IMR-90 (cell line): ENCODE data around the gene SAMD10. TPM values are rescaled to one million over a fixed set of nuclear protein-coding genes. Genes with fewer than 3 reads are reported as not detected.
A peak's percentile ranks its signal among the peaks of the same experiment; 100 is the strongest.

Source experiments
- ATAC-seq: fragments of 200-7000 bp; cut with Tn5 transposase; 2 replicates; pipeline ENCODE4 v1.9.1; 2020; ENCODE audit warnings: low read depth, mild to moderate bottlenecking, moderate library complexity
- BruUV-seq: library from RNA; stranded (reverse); fragments of 400-500 nt; replicated peaks from 2 replicates; lab custom pipeline; 2021; lab: Mats Ljungman, UMichigan
- CTCF ChIA-PET: fragments of 300-600 bp; formaldehyde crosslinking; extraction: SDS; loops from one replicate; lab custom pipeline; 2021; ENCODE audit warnings: antibody characterized with exemption; lab: Yijun Ruan, JAX
- POLR2A ChIA-PET: fragments of 300-600 bp; sonication (Branson Sonifier 250); formaldehyde crosslinking; loops from one replicate; lab custom pipeline; 2022; ENCODE audit warnings: antibody characterized with exemption; ENCODE audit not compliant: unreplicated experiment; lab: Charles Lee
- DNase-seq: peaks from one replicate; pipeline ENCODE4 v3.0.0; 2013
- H2AFZ ChIP-seq: replicated peaks from 2 replicates; pipeline ENCODE3; 2013; ENCODE audit warnings: low read length, mild to moderate bottlenecking; ENCODE audit not compliant: poor library complexity
- H2AK5ac ChIP-seq: 2 replicates; pipeline ENCODE4 v1.6.1; 2013; ENCODE audit warnings: low read depth, low read length, inconsistent platforms
- H2AK9ac ChIP-seq: replicated peaks from 2 replicates; pipeline ENCODE3; 2013; ENCODE audit warnings: mild to moderate bottlenecking, low read depth, low read length, moderate library complexity; ENCODE audit not compliant: poor library complexity
- H2BK120ac ChIP-seq: 2 replicates; pipeline ENCODE4 v1.6.1; 2013; ENCODE audit warnings: low read depth, low read length, inconsistent platforms
- H2BK15ac ChIP-seq: 3 replicates; pipeline ENCODE4 v1.6.1; 2013; ENCODE audit warnings: low read depth, low read length, inconsistent platforms
- H2BK20ac ChIP-seq: 2 replicates; pipeline ENCODE4 v1.6.1; 2013; ENCODE audit warnings: low read depth, mild to moderate bottlenecking, inconsistent platforms, low read length, moderate library complexity
- H2BK5ac ChIP-seq: 2 replicates; pipeline ENCODE4 v1.6.1; 2013; ENCODE audit warnings: mild to moderate bottlenecking, low read depth, low read length, inconsistent platforms; ENCODE audit not compliant: poor library complexity, severe bottlenecking
- H3K14ac ChIP-seq: replicated peaks from 2 replicates; pipeline ENCODE4 v1.6.1; 2013; ENCODE audit warnings: low read depth, low read length, inconsistent platforms
- H3K18ac ChIP-seq: 2 replicates; pipeline ENCODE4 v1.6.1; 2013; ENCODE audit warnings: low read depth, low read length, control low read depth
- H3K23ac ChIP-seq: 2 replicates; pipeline ENCODE4 v1.6.1; 2013; ENCODE audit warnings: low read depth, low read length, inconsistent platforms
- H3K27ac ChIP-seq: 2 replicates; pipeline ENCODE4 v1.5.1; 2013; ENCODE audit warnings: mild to moderate bottlenecking, control low read depth, low read length; ENCODE audit not compliant: insufficient read depth
- H3K27me3 ChIP-seq: 2 replicates; pipeline ENCODE4 v1.6.1; 2013; ENCODE audit warnings: low read length; ENCODE audit not compliant: control insufficient read depth, insufficient read depth
- H3K36me3 ChIP-seq: 2 replicates; pipeline ENCODE4 v1.6.1; 2013; ENCODE audit warnings: low read length, mixed read lengths; ENCODE audit not compliant: control insufficient read depth, insufficient read depth
- H3K4ac ChIP-seq: 2 replicates; pipeline ENCODE4 v1.6.1; 2013; ENCODE audit warnings: low read depth, low read length, inconsistent platforms
- H3K4me1 ChIP-seq: 2 replicates; pipeline ENCODE4 v1.6.1; 2013; ENCODE audit warnings: low read length, mixed read lengths; ENCODE audit not compliant: control insufficient read depth, insufficient read depth
- H3K4me2 ChIP-seq: 2 replicates; pipeline ENCODE4 v1.6.1; 2013; ENCODE audit warnings: low read depth, mild to moderate bottlenecking, control low read depth, low read length, moderate library complexity
- H3K4me3 ChIP-seq: 2 replicates; pipeline ENCODE4 v1.5.1; 2013; ENCODE audit warnings: low read depth, mild to moderate bottlenecking, control low read depth, low read length, moderate library complexity; ENCODE audit not compliant: insufficient read depth
- H3K56ac ChIP-seq: 2 replicates; pipeline ENCODE4 v1.6.1; 2013; ENCODE audit warnings: low read length, inconsistent platforms; ENCODE audit not compliant: insufficient read depth; ENCODE audit errors: extremely low read depth
- H3K79me1 ChIP-seq, 2 experiments: 2 replicates each; pipeline ENCODE4 v1.6.1; 2013; ENCODE audit warnings: low read length in 2 of 2, inconsistent platforms in 1 of 2, low read depth in 1 of 2
- H3K9ac ChIP-seq: 2 replicates; pipeline ENCODE4 v1.6.1; 2013; ENCODE audit warnings: low read depth, low read length, control low read depth
- H3K9me1 ChIP-seq: 2 replicates; pipeline ENCODE4 v1.6.1; 2013; ENCODE audit warnings: low read length, inconsistent platforms; ENCODE audit not compliant: insufficient read depth
- H3K9me3 ChIP-seq: 2 replicates; pipeline ENCODE4 v1.6.1; 2013; ENCODE audit warnings: low read length; ENCODE audit not compliant: control insufficient read depth, insufficient read depth
- H4K20me1 ChIP-seq: 2 replicates; pipeline ENCODE4 v1.6.1; 2013; ENCODE audit warnings: low read length, inconsistent platforms; ENCODE audit not compliant: insufficient read depth
- H4K5ac ChIP-seq: 2 replicates; pipeline ENCODE4 v1.6.1; 2013; ENCODE audit warnings: mild to moderate bottlenecking, low read depth, low read length, control low read depth
- H4K8ac ChIP-seq, 2 experiments: 2 replicates each; pipeline ENCODE4 v1.6.1; 2013; ENCODE audit warnings: low read depth in 2 of 2, low read length in 2 of 2, control low read depth in 1 of 2, inconsistent platforms in 1 of 2
- H4K91ac ChIP-seq: 2 replicates; pipeline ENCODE4 v1.6.1; 2013; ENCODE audit warnings: low read depth, low read length, inconsistent platforms; ENCODE audit not compliant: insufficient read depth
- BHLHE40 ChIP-seq: fragments of 150-350 bp; IDR thresholded peaks from 2 replicates; pipeline ENCODE4 v1.6.1; 2016; ENCODE audit warnings: mild to moderate bottlenecking, low read depth, low read length
- CEBPB ChIP-seq: IDR thresholded peaks from 2 replicates; pipeline ENCODE4 v1.6.1; 2012; ENCODE audit warnings: low read depth, low read length, improper control_type of control experiment
- CHD1 ChIP-seq: IDR thresholded peaks from 2 replicates; pipeline ENCODE4 v1.6.1; 2012; ENCODE audit warnings: low read depth, low read length, improper control_type of control experiment
- MAFK ChIP-seq: IDR thresholded peaks from 2 replicates; pipeline ENCODE4 v1.6.1; 2012; ENCODE audit warnings: low read depth, low read length, improper control_type of control experiment
- MAZ ChIP-seq: IDR thresholded peaks from 2 replicates; pipeline ENCODE4 v1.6.1; 2012; ENCODE audit warnings: low read depth, mild to moderate bottlenecking, low read length, improper control_type of control experiment, moderate library complexity, borderline replicate concordance
- MXI1 ChIP-seq: IDR thresholded peaks from 2 replicates; pipeline ENCODE4 v1.6.1; 2012; ENCODE audit warnings: low read depth, mild to moderate bottlenecking, low read length, moderate library complexity, borderline replicate concordance
- NFE2L2 ChIP-seq: fragments of 150-350 bp; IDR thresholded peaks from 2 replicates; pipeline ENCODE4 v1.6.1; 2016; ENCODE audit warnings: low read depth, mild to moderate bottlenecking, low read length
- POLR2A ChIP-seq: IDR thresholded peaks from 2 replicates; pipeline ENCODE4 v1.6.1; 2012; ENCODE audit warnings: mild to moderate bottlenecking, low read depth, low read length
- RAD21 ChIP-seq: IDR thresholded peaks from 2 replicates; pipeline ENCODE4 v1.6.1; 2012; ENCODE audit warnings: low read length, improper control_type of control experiment
- SMC3 ChIP-seq: fragments of 150-350 bp; IDR thresholded peaks from 2 replicates; pipeline ENCODE4 v1.6.1; 2016; ENCODE audit warnings: low read depth, mild to moderate bottlenecking, antibody characterized with exemption, low read length, moderate library complexity
- WGBS, 2 experiments: methylation state at CpG; one replicate each; pipeline versions ENCODE4 v1.1.5 to v1.1.7; 2013; ENCODE audit warnings: missing lambda C conversion rate in 2 of 2; ENCODE audit not compliant: insufficient read length in 1 of 2; ENCODE audit errors: extremely low coverage in 2 of 2; 5-methylcytosine and 5-hydroxymethylcytosine counted together
- dilution Hi-C: fragments of 300-500 bp; cut with HindIII; formaldehyde crosslinking; loops from one replicate; pipeline ENCODE4 v1.14.3; 2018; ENCODE audit warnings: low sequenced_read_pairs; ENCODE audit not compliant: unreplicated experiment
- in situ Hi-C: fragments of 300-500 bp; cut with MboI; formaldehyde crosslinking; loops from 3 replicates; pipeline ENCODE4 v1.14.3; 2019; ENCODE audit warnings: low sequenced_read_pairs, inconsistent platforms, mixed read lengths
- intact Hi-C: fragments of 100-400 bp; cut with micrococcal nuclease; formaldehyde crosslinking; loops from 2 replicates; pipeline ENCODE4 v1.10.0; 2022
- polyA plus RNA-seq, 3 experiments: library from polyadenylated mRNA; depleted of rRNA; stranded (reverse); fragments of >200 nt; gene quantifications; 2 replicates each; pipeline ENCODE4 v1.2.3, GENCODE V29; 2012; ENCODE audit warnings: low replicate concordance in 1 of 3
- total RNA-seq: library from RNA; depleted of rRNA; stranded (reverse); fragments of >200 nt; gene quantifications from 2 replicates; pipeline ENCODE4 v1.2.3, GENCODE V29; 2012
- TF ChIP-seq, protein P1 (sequence below): fragments of 150-350 bp; IDR thresholded peaks from 2 replicates; pipeline ENCODE4 v1.6.1; 2016; ENCODE audit warnings: low read depth, mild to moderate bottlenecking, low read length, moderate library complexity, borderline replicate concordance
- TF ChIP-seq, protein P2 (sequence below): conservative IDR thresholded peaks from 2 replicates; pipeline ENCODE4 v1.5.1; 2012; ENCODE audit warnings: mild to moderate bottlenecking, low read depth, low read length, improper control_type of control experiment
- TF ChIP-seq, protein P3 (sequence below): fragments of 150-350 bp; IDR thresholded peaks from 2 replicates; pipeline ENCODE4 v1.6.1; 2017; ENCODE audit warnings: mild to moderate bottlenecking, antibody characterized with exemption, low read length, low read depth

Gene SAMD10
- total and polyA plus RNA-seq, 2 of the 4 experiments (the other 2 are of a cell fraction): 0.54 to 4.1 TPM

DNA sequence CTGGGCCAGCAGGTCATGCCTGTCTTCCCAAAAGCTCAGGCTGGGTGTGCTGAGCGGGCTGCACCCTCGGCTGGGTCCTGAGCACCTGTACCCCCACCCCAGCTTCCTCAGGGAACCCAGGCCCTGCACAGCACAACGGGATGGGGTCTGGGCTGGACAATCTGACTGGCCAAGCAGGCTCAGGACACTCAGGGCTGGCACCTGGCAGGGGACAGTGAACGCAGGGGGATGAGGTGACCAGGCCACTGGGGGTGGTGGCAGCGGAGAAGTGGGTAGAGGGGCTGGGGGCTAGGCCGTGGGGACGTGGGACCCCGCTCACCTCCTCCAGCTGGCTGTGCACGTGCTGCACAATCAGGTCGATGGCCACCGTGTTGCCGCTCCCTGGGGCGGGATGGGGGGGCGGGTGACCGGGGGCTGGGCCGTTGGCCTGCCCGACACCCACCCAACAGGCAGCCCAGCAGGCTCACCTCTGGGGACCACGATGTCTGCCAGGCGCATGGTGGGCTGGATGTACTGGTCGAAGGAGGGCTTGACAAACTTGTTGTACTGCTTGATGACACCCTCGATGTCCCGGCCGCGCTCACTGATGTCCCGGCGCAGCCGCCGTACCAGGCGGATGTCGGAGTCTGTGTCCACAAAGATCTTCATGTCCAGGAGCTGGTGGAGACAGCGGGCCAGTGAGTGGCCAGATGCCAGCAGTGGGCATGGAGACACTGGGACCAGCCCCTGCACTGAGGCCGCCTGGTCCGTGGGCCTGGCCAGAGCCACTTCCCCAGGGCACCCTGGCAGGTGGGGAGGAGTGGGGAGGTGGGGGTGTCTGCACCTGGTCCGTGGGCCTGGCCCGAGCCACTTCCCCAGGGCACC lies 35.1 kb downstream of the SAMD10 start (continued):
- TF ChIP-seq CHD1 (no peak), POLR2A (no peak)

DNA sequence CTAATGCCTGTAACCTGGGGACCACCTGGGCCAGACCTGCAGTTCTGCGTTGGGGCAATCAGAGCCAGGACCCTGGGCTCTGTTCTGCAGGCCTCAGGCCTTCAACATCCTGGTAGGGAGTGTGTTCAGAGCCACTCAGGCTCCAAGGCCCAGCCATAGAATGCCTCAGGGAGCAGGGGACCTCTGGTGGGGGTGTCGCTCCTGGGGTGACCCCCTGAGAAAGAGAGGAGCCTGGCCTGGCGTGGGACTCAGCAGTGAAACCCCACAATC lies 35.7 kb downstream of the SAMD10 start:
- BruUV-seq: no TSS peak
- H2AK9ac ChIP-seq: peak overlapping the region; percentile 10
- dilution Hi-C loops (no loop called here), intact Hi-C loops (no loop called here), in situ Hi-C loops (no loop called here)
- ChIA-PET CTCF (no interaction called here), POLR2A (no interaction called here)
- peaks cover 16 to 78% of the 10 kb centered on the region in 2 experiments for H3K79me1 ChIP-seq
- H2BK120ac ChIP-seq: no peak overlapping the region
- no peak overlapping the region for H2BK5ac ChIP-seq
- no peak overlapping the region for H4K5ac ChIP-seq
- H3K27ac ChIP-seq: no peak overlapping the region
- ATAC-seq (no peak), DNase-seq (no peak)
- H4K20me1 ChIP-seq: peaks cover 93% of the 10 kb centered on the region
- H2BK20ac ChIP-seq: no peak overlapping the region
- WGBS, 2 experiments: no CpG with 5 or more reads among the region's 3 CpGs
- H3K4me3 ChIP-seq: no peak overlapping the region
- no peak overlapping the region for H2BK15ac ChIP-seq
- H2AFZ ChIP-seq: no peak overlapping the region
- H3K14ac ChIP-seq: no peak overlapping the region
- no peak overlapping the region for H2AK5ac ChIP-seq
- H3K56ac ChIP-seq: no peak overlapping the region
- no peak overlapping the region for H3K23ac ChIP-seq
- H3K9me1 ChIP-seq: peaks cover 9% of the 10 kb centered on the region
- no peaks in the 10 kb centered on the region for H3K9me3 ChIP-seq
- H3K27me3 ChIP-seq: no peaks in the 10 kb centered on the region
- no peak overlapping the region for H4K8ac ChIP-seq
- no peak overlapping the region for H4K91ac ChIP-seq
- H3K4ac ChIP-seq: no peak overlapping the region
- no peak overlapping the region for H3K18ac ChIP-seq
- peaks cover 52% of the 10 kb centered on the region for H3K36me3 ChIP-seq
- H3K4me1 ChIP-seq: peaks cover 2% of the 10 kb centered on the region; the same call in 1 of the 2 replicates
- no peak overlapping the region for H3K4me2 ChIP-seq
- H3K9ac ChIP-seq: no peak overlapping the region
- TF ChIP-seq RAD21 (no peak), MAFK (no peak), CHD1 (no peak), SMC3 (no peak), MAZ (no peak), MXI1 (no peak), CEBPB (no peak), BHLHE40 (no peak), NFE2L2 (no peak)
- TF ChIP-seq, protein P1, sequence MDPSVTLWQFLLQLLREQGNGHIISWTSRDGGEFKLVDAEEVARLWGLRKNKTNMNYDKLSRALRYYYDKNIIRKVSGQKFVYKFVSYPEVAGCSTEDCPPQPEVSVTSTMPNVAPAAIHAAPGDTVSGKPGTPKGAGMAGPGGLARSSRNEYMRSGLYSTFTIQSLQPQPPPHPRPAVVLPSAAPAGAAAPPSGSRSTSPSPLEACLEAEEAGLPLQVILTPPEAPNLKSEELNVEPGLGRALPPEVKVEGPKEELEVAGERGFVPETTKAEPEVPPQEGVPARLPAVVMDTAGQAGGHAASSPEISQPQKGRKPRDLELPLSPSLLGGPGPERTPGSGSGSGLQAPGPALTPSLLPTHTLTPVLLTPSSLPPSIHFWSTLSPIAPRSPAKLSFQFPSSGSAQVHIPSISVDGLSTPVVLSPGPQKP: no peak
- TF ChIP-seq, protein P2, sequence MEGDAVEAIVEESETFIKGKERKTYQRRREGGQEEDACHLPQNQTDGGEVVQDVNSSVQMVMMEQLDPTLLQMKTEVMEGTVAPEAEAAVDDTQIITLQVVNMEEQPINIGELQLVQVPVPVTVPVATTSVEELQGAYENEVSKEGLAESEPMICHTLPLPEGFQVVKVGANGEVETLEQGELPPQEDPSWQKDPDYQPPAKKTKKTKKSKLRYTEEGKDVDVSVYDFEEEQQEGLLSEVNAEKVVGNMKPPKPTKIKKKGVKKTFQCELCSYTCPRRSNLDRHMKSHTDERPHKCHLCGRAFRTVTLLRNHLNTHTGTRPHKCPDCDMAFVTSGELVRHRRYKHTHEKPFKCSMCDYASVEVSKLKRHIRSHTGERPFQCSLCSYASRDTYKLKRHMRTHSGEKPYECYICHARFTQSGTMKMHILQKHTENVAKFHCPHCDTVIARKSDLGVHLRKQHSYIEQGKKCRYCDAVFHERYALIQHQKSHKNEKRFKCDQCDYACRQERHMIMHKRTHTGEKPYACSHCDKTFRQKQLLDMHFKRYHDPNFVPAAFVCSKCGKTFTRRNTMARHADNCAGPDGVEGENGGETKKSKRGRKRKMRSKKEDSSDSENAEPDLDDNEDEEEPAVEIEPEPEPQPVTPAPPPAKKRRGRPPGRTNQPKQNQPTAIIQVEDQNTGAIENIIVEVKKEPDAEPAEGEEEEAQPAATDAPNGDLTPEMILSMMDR: no peak
- TF ChIP-seq, protein P3, sequence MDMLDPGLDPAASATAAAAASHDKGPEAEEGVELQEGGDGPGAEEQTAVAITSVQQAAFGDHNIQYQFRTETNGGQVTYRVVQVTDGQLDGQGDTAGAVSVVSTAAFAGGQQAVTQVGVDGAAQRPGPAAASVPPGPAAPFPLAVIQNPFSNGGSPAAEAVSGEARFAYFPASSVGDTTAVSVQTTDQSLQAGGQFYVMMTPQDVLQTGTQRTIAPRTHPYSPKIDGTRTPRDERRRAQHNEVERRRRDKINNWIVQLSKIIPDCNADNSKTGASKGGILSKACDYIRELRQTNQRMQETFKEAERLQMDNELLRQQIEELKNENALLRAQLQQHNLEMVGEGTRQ: no peak
